Measurements from ENCODE around the gene DNAJB9. TPM values are rescaled to one million over a fixed set of nuclear protein-coding genes. Genes with fewer than 3 reads are reported as not detected.

DNAJB9 gene
- total RNA-seq, 4 donors from 2014 or later: 14.3 to 58.0 (median 31.5) TPM

GRCh38 chr7:108586274-108586710 lies 16.6 kb downstream of the DNAJB9 start:
- no peak for TF ChIP-seq CTCF (IDR thresholded peaks at IDR 0.05; ENCODE audit: low read depth)

GRCh38 chr7:108589199-108589598 lies 19.5 kb downstream of the DNAJB9 start:
- no peak for TF ChIP-seq CTCF (IDR thresholded peaks at IDR 0.05; ENCODE audit: low read depth)

- no peak for TF ChIP-seq CTCF (IDR thresholded peaks at IDR 0.05; ENCODE audit: low read depth)
Measured at GRCh38 chr7:108589874-108590273, 20.2 kb downstream of the DNAJB9 start.

- TF ChIP-seq CTCF (IDR thresholded peaks at IDR 0.05; ENCODE audit: low read depth): no peak
Measured at GRCh38 chr7:108590606-108591005, 20.9 kb downstream of the DNAJB9 start.

- no peak for TF ChIP-seq CTCF (IDR thresholded peaks at IDR 0.05; ENCODE audit: low read depth)
Measured at GRCh38 chr7:108592646-108593201, 23.1 kb downstream of the DNAJB9 start.

- TF ChIP-seq CTCF (IDR thresholded peaks at IDR 0.05; ENCODE audit: low read depth): no peak
Measured at GRCh38 chr7:108596560-108596959, 26.9 kb downstream of the DNAJB9 start.

GRCh38 chr7:108598153-108598552 lies 28.5 kb downstream of the DNAJB9 start:
- TF ChIP-seq CTCF (IDR thresholded peaks at IDR 0.05; ENCODE audit: low read depth): no peak
